Measurements from ENCODE around the gene RACGAP1. TPM values are rescaled to one million over a fixed set of nuclear protein-coding genes. Genes with fewer than 3 reads are reported as not detected.

Gene RACGAP1
- total RNA-seq, 1 donor from 2014 or later = 10.8 TPM

- no peak for DNase-seq
- no peak for TF ChIP-seq CTCF (IDR thresholded peaks at IDR 0.05)
- Histone ChIP-seq H3K27ac (no peak overlapping the region), H3K4me3 (peak overlapping the region; percentile 58), H3K4me1 (peaks cover 7% of the 10 kb centered on the region), H3K36me3 (no peaks in the 10 kb centered on the region), H3K9me3 (no peaks in the 10 kb centered on the region), H3K27me3 (peaks cover 18% of the 10 kb centered on the region)
- no peak for ATAC-seq
- intact Hi-C loops (cut with DNase I) = loop anchor here (5.0 to 10.0 kb wide), 2 partner anchors 91 to 193 kb away; no protein-coding TSS in a partner anchor
Observed at GRCh38 chr12:50057896-50058670, 32.8 kb upstream of the RACGAP1 start.

- no peak for TF ChIP-seq CTCF (IDR thresholded peaks at IDR 0.05)
- intact Hi-C loops (cut with DNase I) = loop anchor here (5.0 to 10.0 kb wide), 2 partner anchors 90 to 192 kb away; no protein-coding TSS in a partner anchor
- Histone ChIP-seq H3K27me3 (peaks cover 18% of the 10 kb centered on the region), H3K27ac (no peak within 1 kb of the TSS), H3K4me3 (peak within 1 kb of the TSS; percentile 58), H3K4me1 (peaks cover 7% of the 10 kb centered on the region), H3K36me3 (no peaks in the 10 kb centered on the region), H3K9me3 (no peaks in the 10 kb centered on the region)
- ATAC-seq (peak; percentile 69), DNase-seq (peak; percentile 84)
Observed at GRCh38 chr12:50057000-50057841, 31.9 kb upstream of the RACGAP1 start, which contains the start of gene ASIC1. ASIC1 (plus strand) TSS chr12:50057596; CDS start chr12:50058767, 1,171 bp downstream.

- no peak for ATAC-seq
- H3K27me3 ChIP-seq = peaks cover 18% of the 10 kb centered on the region
- intact Hi-C loops (cut with DNase I) = loop anchor here (5.0 to 10.0 kb wide), 2 partner anchors 89 to 192 kb away; no protein-coding TSS in a partner anchor
- H3K9me3 ChIP-seq = no peaks in the 10 kb centered on the region
- H3K27ac ChIP-seq = no peak overlapping the region
- H3K36me3 ChIP-seq = no peaks in the 10 kb centered on the region
- no peak for TF ChIP-seq CTCF (IDR thresholded peaks at IDR 0.05)
- H3K4me3 ChIP-seq = peak overlapping the region; percentile 58
- peaks cover 7% of the 10 kb centered on the region for H3K4me1 ChIP-seq
- no peak for DNase-seq
Observed at GRCh38 chr12:50056639-50056976, 31.3 kb upstream of the RACGAP1 start.

GRCh38 chr12:50055831-50056638 is 30.7 kb upstream of the RACGAP1 start:
- ATAC-seq (peak; percentile 70), DNase-seq (no peak)
- H3K27me3 ChIP-seq = peaks cover 18% of the 10 kb centered on the region
- peak; percentile 95 for TF ChIP-seq CTCF (IDR thresholded peaks at IDR 0.05)
- intact Hi-C loops (cut with DNase I) = loop anchor here (5.0 to 10.0 kb wide), 2 partner anchors 89 to 191 kb away; no protein-coding TSS in a partner anchor
- H3K4me1 ChIP-seq = peaks cover 7% of the 10 kb centered on the region
- H3K9me3 ChIP-seq = no peaks in the 10 kb centered on the region
- H3K27ac ChIP-seq = no peak overlapping the region
- no peak overlapping the region for H3K4me3 ChIP-seq
- H3K36me3 ChIP-seq = no peaks in the 10 kb centered on the region

- Histone ChIP-seq H3K27ac (no peak overlapping the region), H3K27me3 (peaks cover 15% of the 10 kb centered on the region), H3K9me3 (no peaks in the 10 kb centered on the region), H3K4me3 (no peak overlapping the region), H3K36me3 (no peaks in the 10 kb centered on the region), H3K4me1 (peaks cover 14% of the 10 kb centered on the region)
- DNase-seq (no peak), ATAC-seq (no peak)
- TF ChIP-seq CTCF (IDR thresholded peaks at IDR 0.05) = no peak
- intact Hi-C loops (cut with DNase I) = loop anchor here (10.0 kb wide), 1 partner anchor 189 kb away; no protein-coding TSS in a partner anchor
Observed at GRCh38 chr12:50053583-50053982, 28.3 kb upstream of the RACGAP1 start.

Measured in upper lobe of right lung (tissue), 1 donor.